Measurements from ENCODE around the gene KNSTRN.

Gene KNSTRN

GRCh38 chr15:40334941-40335795 lies 47.4 kb upstream of the KNSTRN start:
- Histone ChIP-seq H3K79me2 (ENCODE audit: insufficient read depth, low read length) (no peaks in the 10 kb centered on the region), H3K9me3 (ENCODE audit: insufficient read depth, low read length, severe bottlenecking) (no peaks in the 10 kb centered on the region), H4K20me1 (ENCODE audit: insufficient read depth, low read length) (no peaks in the 10 kb centered on the region), H3K27me3 (ENCODE audit: insufficient read depth, low read length, poor library complexity) (no peaks in the 10 kb centered on the region), H3K9ac (ENCODE audit: low read depth, low read length) (no peak overlapping the region), H3K27ac (ENCODE audit: low read length) (peak overlapping the region; percentile 26; the same call in 1 of the 2 replicates), H3K4me3 (ENCODE audit: low read depth in 1 of 2, low read length in 2 of 2) (no peak overlapping the region), H3K4me1 (ENCODE audit: insufficient read depth, low read length) (peaks cover 31% of the 10 kb centered on the region), H3K4me2 (ENCODE audit: insufficient read depth, low read length) (0 out of 2 replicates have a peak overlapping the region, but pooled peaks have one; percentile 44), H3K36me3 (ENCODE audit: insufficient read depth, low read length) (no peaks in the 10 kb centered on the region), H2AFZ (ENCODE audit: low read depth, low read length) (no peak overlapping the region)
- no peak for TF ChIP-seq EZH2 (IDR thresholded peaks at IDR 0.05; ENCODE audit: borderline replicate concordance, low read depth, low read length, severe bottlenecking)
- no peak for TF ChIP-seq CTCF (IDR thresholded peaks at IDR 0.05; ENCODE audit: borderline replicate concordance, extremely low read depth, low read length, poor library complexity, severe bottlenecking)
- ATAC-seq (ENCODE audit: insufficient read depth, low read depth) (no peak), DNase-seq (no peak)

- no peaks in the 10 kb centered on the region for H3K36me3 ChIP-seq (ENCODE audit: insufficient read depth, low read length)
- TF ChIP-seq CTCF (IDR thresholded peaks at IDR 0.05; ENCODE audit: borderline replicate concordance, extremely low read depth, low read length, poor library complexity, severe bottlenecking) (no peak), EZH2 (IDR thresholded peaks at IDR 0.05; ENCODE audit: borderline replicate concordance, low read depth, low read length, severe bottlenecking) (no peak)
- H3K9ac ChIP-seq (ENCODE audit: low read depth, low read length): no peak overlapping the region
- no peaks in the 10 kb centered on the region for H4K20me1 ChIP-seq (ENCODE audit: insufficient read depth, low read length)
- H3K4me2 ChIP-seq (ENCODE audit: insufficient read depth, low read length): no peak overlapping the region
- DNase-seq (no peak), ATAC-seq (ENCODE audit: insufficient read depth, low read depth) (no peak)
- no peak overlapping the region for H3K4me3 ChIP-seq (ENCODE audit: low read depth in 1 of 2, low read length in 2 of 2)
- no peak overlapping the region for H3K27ac ChIP-seq (ENCODE audit: low read length)
- H3K79me2 ChIP-seq (ENCODE audit: insufficient read depth, low read length): no peaks in the 10 kb centered on the region
- H3K9me3 ChIP-seq (ENCODE audit: insufficient read depth, low read length, severe bottlenecking): no peaks in the 10 kb centered on the region
- peaks cover 31% of the 10 kb centered on the region for H3K4me1 ChIP-seq (ENCODE audit: insufficient read depth, low read length)
- no peaks in the 10 kb centered on the region for H3K27me3 ChIP-seq (ENCODE audit: insufficient read depth, low read length, poor library complexity)
- no peak overlapping the region for H2AFZ ChIP-seq (ENCODE audit: low read depth, low read length)
These were observed 46.4 kb upstream of the KNSTRN start for GRCh38 chr15:40335938-40336743.

- H3K9ac ChIP-seq (ENCODE audit: low read depth, low read length): no peak overlapping the region
- H3K4me3 ChIP-seq (ENCODE audit: low read depth in 1 of 2, low read length in 2 of 2): no peak overlapping the region
- TF ChIP-seq EZH2 (IDR thresholded peaks at IDR 0.05; ENCODE audit: borderline replicate concordance, low read depth, low read length, severe bottlenecking) (no peak), CTCF (IDR thresholded peaks at IDR 0.05; ENCODE audit: borderline replicate concordance, extremely low read depth, low read length, poor library complexity, severe bottlenecking) (no peak)
- H3K9me3 ChIP-seq (ENCODE audit: insufficient read depth, low read length, severe bottlenecking): no peaks in the 10 kb centered on the region
- H3K79me2 ChIP-seq (ENCODE audit: insufficient read depth, low read length): no peaks in the 10 kb centered on the region
- no peaks in the 10 kb centered on the region for H3K36me3 ChIP-seq (ENCODE audit: insufficient read depth, low read length)
- peaks cover 31% of the 10 kb centered on the region for H3K4me1 ChIP-seq (ENCODE audit: insufficient read depth, low read length)
- H3K27ac ChIP-seq (ENCODE audit: low read length): no peak overlapping the region
- no peak for DNase-seq
- H3K4me2 ChIP-seq (ENCODE audit: insufficient read depth, low read length): no peak overlapping the region
- H4K20me1 ChIP-seq (ENCODE audit: insufficient read depth, low read length): no peaks in the 10 kb centered on the region
- no peak overlapping the region for H2AFZ ChIP-seq (ENCODE audit: low read depth, low read length)
- H3K27me3 ChIP-seq (ENCODE audit: insufficient read depth, low read length, poor library complexity): no peaks in the 10 kb centered on the region
- ATAC-seq (ENCODE audit: insufficient read depth, low read depth): no peak
These were observed 45.8 kb upstream of the KNSTRN start for GRCh38 chr15:40336744-40337122.

All from DND-41 (cell line).